Mesenchymal stem cell (in vitro differentiated cells and primary cell): ENCODE measurements around the gene RFX2.
"Not testable (repeated sequence)": the region's sequence is repeated elsewhere in the genome, so short reads cannot be mapped to it uniquely, and the experiment has no call there.

Experiments used
- DNase-seq: peaks from one replicate; pipeline ENCODE4 v3.0.0-alpha.2; 2013
- H2AFZ ChIP-seq: one replicate; pipeline ENCODE4 v1.6.1; 2013; ENCODE audit warnings: low read depth, mild to moderate bottlenecking, control low read depth, inconsistent platforms, low read length, moderate library complexity
- H2AK5ac ChIP-seq: 2 replicates; pipeline ENCODE4 v1.6.1; 2013; ENCODE audit warnings: low read length, moderate library complexity, mild to moderate bottlenecking, inconsistent platforms; ENCODE audit not compliant: severe bottlenecking
- H2BK120ac ChIP-seq: one replicate; pipeline ENCODE4 v1.6.1; 2013; ENCODE audit warnings: low read depth, mild to moderate bottlenecking, inconsistent platforms, low read length, moderate library complexity
- H2BK12ac ChIP-seq, 2 experiments: one replicate each; pipeline ENCODE4 v1.6.1; 2013; ENCODE audit warnings: inconsistent platforms in 2 of 2, low read length in 2 of 2, mild to moderate bottlenecking in 2 of 2, moderate library complexity in 2 of 2, control low read depth in 1 of 2
- H2BK15ac ChIP-seq: one replicate; pipeline ENCODE4 v1.6.1; 2013; ENCODE audit warnings: mild to moderate bottlenecking, low read depth, inconsistent platforms; ENCODE audit not compliant: poor library complexity, severe bottlenecking
- H2BK5ac ChIP-seq: 2 replicates; pipeline ENCODE4 v1.6.1; 2013; ENCODE audit warnings: low read depth, mild to moderate bottlenecking, low read length, control low read depth, inconsistent platforms; ENCODE audit not compliant: poor library complexity, severe bottlenecking
- H3K14ac ChIP-seq, 2 experiments: one replicate each; pipeline ENCODE4 v1.6.1; 2013; ENCODE audit warnings: inconsistent platforms in 2 of 2, low read length in 2 of 2, control low read depth in 1 of 2, mild to moderate bottlenecking in 1 of 2, moderate library complexity in 1 of 2
- H3K18ac ChIP-seq, 2 experiments: one replicate each; pipeline ENCODE4 v1.6.1; 2013; ENCODE audit warnings: inconsistent platforms in 2 of 2, low read length in 2 of 2, control low read depth in 1 of 2, low read depth in 1 of 2, mild to moderate bottlenecking in 1 of 2
- H3K23ac ChIP-seq, 2 experiments: one replicate each; pipeline ENCODE4 v1.6.1; 2013; ENCODE audit warnings: inconsistent platforms in 2 of 2, low read length in 2 of 2, mild to moderate bottlenecking in 2 of 2, moderate library complexity in 2 of 2, control low read depth in 1 of 2
- H3K27ac ChIP-seq: 2 replicates; pipeline ENCODE4 v1.5.1; 2013; ENCODE audit warnings: mild to moderate bottlenecking, moderate library complexity, low read length, control low read depth, inconsistent platforms; ENCODE audit not compliant: poor library complexity, severe bottlenecking
- H3K27me3 ChIP-seq, 2 experiments: 2 replicates each; pipeline versions ENCODE4 v1.6.1 to v1.7.0; 2013; ENCODE audit warnings: low read length in 2 of 2, mild to moderate bottlenecking in 2 of 2, moderate library complexity in 2 of 2, control low read depth in 1 of 2, inconsistent platforms in 1 of 2; ENCODE audit not compliant: control insufficient read depth in 1 of 2, insufficient read depth in 1 of 2
- H3K36me3 ChIP-seq, 2 experiments: 2 replicates each; pipeline versions ENCODE4 v1.6.1 to v1.7.0; 2013; ENCODE audit warnings: low read length in 2 of 2, control low read depth in 1 of 2, inconsistent platforms in 1 of 2, low read depth in 1 of 2, mild to moderate bottlenecking in 1 of 2; ENCODE audit not compliant: insufficient read depth in 2 of 2, control insufficient read depth in 1 of 2
- H3K4ac ChIP-seq, 2 experiments: one replicate each; pipeline ENCODE4 v1.6.1; 2013; ENCODE audit warnings: inconsistent platforms in 2 of 2, low read length in 2 of 2, mild to moderate bottlenecking in 2 of 2, moderate library complexity in 2 of 2, control low read depth in 1 of 2, low read depth in 1 of 2
- H3K4me1 ChIP-seq: 2 replicates; pipeline ENCODE4 v1.6.1; 2013; ENCODE audit warnings: low read depth, low read length, control low read depth; ENCODE audit not compliant: control insufficient read depth, insufficient read depth
- H3K4me2 ChIP-seq: 2 replicates; pipeline ENCODE4 v1.6.1; 2013; ENCODE audit warnings: low read length, mild to moderate bottlenecking, inconsistent platforms; ENCODE audit not compliant: poor library complexity, severe bottlenecking
- H3K4me3 ChIP-seq, 2 experiments: 2 replicates each; pipeline versions ENCODE4 v1.5.1 to v1.7.0; 2013; ENCODE audit warnings: low read length in 2 of 2, mild to moderate bottlenecking in 2 of 2, control low read depth in 1 of 2, low read depth in 1 of 2; ENCODE audit not compliant: insufficient read depth in 1 of 2
- H3K79me1 ChIP-seq: replicated peaks from 2 replicates; pipeline ENCODE4 v1.6.1; 2013; ENCODE audit warnings: mild to moderate bottlenecking, control low read depth, low read length, inconsistent platforms; ENCODE audit not compliant: poor library complexity, severe bottlenecking
- H3K9ac ChIP-seq: 2 replicates; pipeline ENCODE4 v1.7.0; 2013; ENCODE audit warnings: mild to moderate bottlenecking, low read length, moderate library complexity
- H3K9me3 ChIP-seq: 2 replicates; pipeline ENCODE4 v1.7.0; 2013; ENCODE audit warnings: mild to moderate bottlenecking, low read length; ENCODE audit not compliant: control insufficient read depth
- H4K8ac ChIP-seq: one replicate; pipeline ENCODE4 v1.6.1; 2013; ENCODE audit warnings: inconsistent platforms, mild to moderate bottlenecking, low read length, moderate library complexity
- H4K91ac ChIP-seq: one replicate; pipeline ENCODE4 v1.6.1; 2013; ENCODE audit warnings: mild to moderate bottlenecking, low read length, inconsistent platforms
- WGBS: methylation state at CpG from one replicate; pipeline ENCODE4 v1.1.7; 2013; ENCODE audit warnings: mixed read lengths; 5-methylcytosine and 5-hydroxymethylcytosine counted together

The RFX2 gene

GRCh38 chr19:5961969-5962945 is 148.0 kb downstream of the RFX2 start:
- H2BK12ac ChIP-seq = peak overlapping the region; percentile 15 to 75
- peak overlapping the region; percentile 78 for H3K27ac ChIP-seq
- WGBS = 53% methylated on average over 28 of the region's 29 CpGs
- H3K9ac ChIP-seq = peak overlapping the region; percentile 50
- H3K4me1 ChIP-seq = peaks cover 41% of the 10 kb centered on the region
- peak overlapping the region; percentile 70 to 75 for H3K18ac ChIP-seq
- peak overlapping the region; percentile 9 for H2BK120ac ChIP-seq
- H3K27me3 ChIP-seq = no peaks in the 10 kb centered on the region
- H4K91ac ChIP-seq = peak overlapping the region; percentile 1
- peaks cover 12% of the 10 kb centered on the region for H3K79me1 ChIP-seq
- H3K4ac ChIP-seq = peak overlapping the region in 1 of 2 experiments; percentile 25
- no peak overlapping the region for H2BK15ac ChIP-seq
- DNase-seq = peak; percentile 88
- peaks cover 14 to 28% of the 10 kb centered on the region in 2 experiments for H3K36me3 ChIP-seq
- peak overlapping the region in 1 of 2 experiments; percentile 76 for H3K14ac ChIP-seq
- H4K8ac ChIP-seq = peak overlapping the region; percentile 68
- no peak overlapping the region for H2BK5ac ChIP-seq
- H3K9me3 ChIP-seq = no peaks in the 10 kb centered on the region
- no peak overlapping the region for H2AFZ ChIP-seq
- H2AK5ac ChIP-seq = peak overlapping the region; percentile 21
- H3K4me2 ChIP-seq = peak overlapping the region; percentile 13
- peak overlapping the region in 1 of 2 experiments; percentile 46 for H3K23ac ChIP-seq
- peak overlapping the region in 1 of 2 experiments; percentile 26 for H3K4me3 ChIP-seq

- Histone ChIP-seq H3K23ac (peak overlapping the region in 1 of 2 experiments; percentile 46), H3K36me3 (peaks cover 14 to 28% of the 10 kb centered on the region in 2 experiments), H4K8ac (peak overlapping the region; percentile 68), H3K9ac (peak overlapping the region; percentile 50), H2BK12ac (peak overlapping the region in 1 of 2 experiments; percentile 7), H3K18ac (peak overlapping the region; percentile 67 to 75), H3K27ac (peak overlapping the region; percentile 78), H3K14ac (peak overlapping the region in 1 of 2 experiments; percentile 76), H3K79me1 (peaks cover 15% of the 10 kb centered on the region), H2BK120ac (peak overlapping the region; percentile 9), H3K4me2 (peak overlapping the region; percentile 13), H3K4me1 (peaks cover 45% of the 10 kb centered on the region), H3K4ac (peak overlapping the region in 1 of 2 experiments; percentile 13), H3K4me3 (peak overlapping the region in 1 of 2 experiments; percentile 26)
- H2BK15ac ChIP-seq, H2AK5ac ChIP-seq, H3K9me3 ChIP-seq, DNase-seq, H4K91ac ChIP-seq, H2AFZ ChIP-seq, H3K27me3 ChIP-seq, H2BK5ac ChIP-seq: not testable (repeated sequence)
- WGBS = 82% methylated on average over 6 of the region's 6 CpGs
These were observed 148.7 kb downstream of the RFX2 start for GRCh38 chr19:5961641-5961968.

- H2AFZ ChIP-seq = no peak overlapping the region
- peaks cover 6 to 24% of the 10 kb centered on the region in 2 experiments for H3K36me3 ChIP-seq
- no peak overlapping the region for H2BK120ac ChIP-seq
- no peak overlapping the region for H3K4me3 ChIP-seq
- H2BK15ac ChIP-seq = peak overlapping the region; percentile 1
- peak overlapping the region; percentile 10 for H4K8ac ChIP-seq
- peak overlapping the region; percentile 26 for H3K9ac ChIP-seq
- H3K14ac ChIP-seq = no peak overlapping the region
- H3K27me3 ChIP-seq = no peaks in the 10 kb centered on the region
- H3K23ac ChIP-seq = no peak overlapping the region
- no peaks in the 10 kb centered on the region for H3K9me3 ChIP-seq
- H4K91ac ChIP-seq = peak overlapping the region; percentile 22
- H3K27ac ChIP-seq = no peak overlapping the region
- H3K4me2 ChIP-seq = no peak overlapping the region
- peaks cover 14% of the 10 kb centered on the region for H3K79me1 ChIP-seq
- no peak overlapping the region for H2BK12ac ChIP-seq
- WGBS = 90% methylated on average over 18 of the region's 18 CpGs
- H2AK5ac ChIP-seq = no peak overlapping the region
- H3K18ac ChIP-seq = no peak overlapping the region
- H3K4ac ChIP-seq = peak overlapping the region in 1 of 2 experiments; percentile 15
- DNase-seq = no peak
- no peak overlapping the region for H2BK5ac ChIP-seq
- peaks cover 46% of the 10 kb centered on the region for H3K4me1 ChIP-seq
These were observed 150.0 kb downstream of the RFX2 start for GRCh38 chr19:5960005-5961001.
